Parathyroid adenoma (tissue), 2 donors: ENCODE results near the gene MCRIP1.

ENCODE experiments used
- H2AFZ ChIP-seq: fragments of 300-600 bp; sonication (generic); one replicate; pipeline ENCODE4 v1.7.0; 2017; ENCODE audit warnings: antibody characterized with exemption, mild to moderate bottlenecking
- H3K27ac ChIP-seq: fragments of 300-600 bp; sonication (generic); one replicate; pipeline ENCODE4 v1.7.0; 2017
- H3K27me3 ChIP-seq: fragments of 300-600 bp; sonication (generic); one replicate; pipeline ENCODE4 v1.7.0; 2017; ENCODE audit warnings: low read length; ENCODE audit not compliant: control insufficient read depth, insufficient read depth
- H3K36me3 ChIP-seq: fragments of 300-600 bp; sonication (generic); one replicate; pipeline ENCODE4 v1.7.0; 2017; ENCODE audit warnings: low read length; ENCODE audit not compliant: control insufficient read depth, insufficient read depth
- H3K4me1 ChIP-seq: fragments of 300-600 bp; sonication (generic); one replicate; pipeline ENCODE4 v1.7.0; 2017; ENCODE audit warnings: control low read depth
- H3K4me2 ChIP-seq: fragments of 300-600 bp; sonication (generic); one replicate; pipeline ENCODE4 v1.7.0; 2017; ENCODE audit warnings: low read length
- H3K4me3 ChIP-seq: fragments of 300-600 bp; sonication (generic); one replicate; pipeline ENCODE4 v1.7.0; 2017; ENCODE audit warnings: low read depth, low read length
- H3K79me2 ChIP-seq: fragments of 300-600 bp; sonication (generic); one replicate; pipeline ENCODE4 v1.7.0; 2017; ENCODE audit warnings: control low read depth
- H3K9ac ChIP-seq: fragments of 300-600 bp; sonication (generic); one replicate; pipeline ENCODE4 v1.7.0; 2017; ENCODE audit warnings: mild to moderate bottlenecking
- H3K9me3 ChIP-seq: fragments of 300-600 bp; sonication (generic); one replicate; pipeline ENCODE4 v1.7.0; 2017; ENCODE audit warnings: low read length; ENCODE audit not compliant: control insufficient read depth
- TF ChIP-seq, protein P1 (sequence below): fragments of 300-600 bp; sonication (generic); IDR thresholded peaks from one replicate; pipeline ENCODE4 v1.7.0; 2017; ENCODE audit warnings: antibody characterized with exemption, mild to moderate bottlenecking
- donor health status: primary hyperparathyroidism.

The MCRIP1 gene

DNA sequence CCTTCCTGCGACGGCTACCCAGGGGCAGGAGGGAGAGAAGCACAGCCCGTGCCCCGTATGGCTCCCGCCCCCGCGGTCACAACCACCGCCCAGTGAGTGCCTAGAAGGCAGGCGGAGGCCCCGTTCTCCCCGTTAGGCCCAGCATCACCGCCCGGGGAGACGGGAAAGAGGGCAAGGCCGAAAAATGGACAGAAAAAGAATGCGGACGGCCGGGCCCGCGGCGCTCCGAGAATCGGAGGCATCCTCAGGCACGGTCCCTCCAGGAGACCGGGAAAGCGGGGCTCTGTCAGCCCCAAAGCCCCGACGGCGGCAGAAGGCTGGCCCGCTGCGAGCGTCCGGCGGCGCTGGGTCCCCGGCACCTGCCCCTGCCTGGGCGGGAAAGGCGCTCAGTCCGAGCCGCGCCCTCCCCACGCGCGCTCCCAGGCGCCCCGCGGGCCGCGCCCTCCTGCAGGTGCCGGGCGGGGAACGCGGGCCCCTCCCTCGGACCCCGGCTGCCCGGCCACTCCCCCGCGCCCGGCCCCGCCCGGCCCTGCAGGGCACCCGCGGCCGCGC is 407 bp downstream of the MCRIP1 start:
- Histone ChIP-seq H3K9ac (no peak overlapping the region), H3K36me3 (no peaks in the 10 kb centered on the region), H3K4me3 (peak overlapping the region; percentile 75), H3K4me1 (peaks cover 6% of the 10 kb centered on the region), H3K9me3 (no peaks in the 10 kb centered on the region), H3K4me2 (peak overlapping the region; percentile 99), H3K27ac (peak overlapping the region; percentile 58), H3K27me3 (no peaks in the 10 kb centered on the region), H3K79me2 (peaks cover 26% of the 10 kb centered on the region), H2AFZ (peak overlapping the region; percentile 82)
- TF ChIP-seq, protein P1, sequence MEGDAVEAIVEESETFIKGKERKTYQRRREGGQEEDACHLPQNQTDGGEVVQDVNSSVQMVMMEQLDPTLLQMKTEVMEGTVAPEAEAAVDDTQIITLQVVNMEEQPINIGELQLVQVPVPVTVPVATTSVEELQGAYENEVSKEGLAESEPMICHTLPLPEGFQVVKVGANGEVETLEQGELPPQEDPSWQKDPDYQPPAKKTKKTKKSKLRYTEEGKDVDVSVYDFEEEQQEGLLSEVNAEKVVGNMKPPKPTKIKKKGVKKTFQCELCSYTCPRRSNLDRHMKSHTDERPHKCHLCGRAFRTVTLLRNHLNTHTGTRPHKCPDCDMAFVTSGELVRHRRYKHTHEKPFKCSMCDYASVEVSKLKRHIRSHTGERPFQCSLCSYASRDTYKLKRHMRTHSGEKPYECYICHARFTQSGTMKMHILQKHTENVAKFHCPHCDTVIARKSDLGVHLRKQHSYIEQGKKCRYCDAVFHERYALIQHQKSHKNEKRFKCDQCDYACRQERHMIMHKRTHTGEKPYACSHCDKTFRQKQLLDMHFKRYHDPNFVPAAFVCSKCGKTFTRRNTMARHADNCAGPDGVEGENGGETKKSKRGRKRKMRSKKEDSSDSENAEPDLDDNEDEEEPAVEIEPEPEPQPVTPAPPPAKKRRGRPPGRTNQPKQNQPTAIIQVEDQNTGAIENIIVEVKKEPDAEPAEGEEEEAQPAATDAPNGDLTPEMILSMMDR: no peak

DNA sequence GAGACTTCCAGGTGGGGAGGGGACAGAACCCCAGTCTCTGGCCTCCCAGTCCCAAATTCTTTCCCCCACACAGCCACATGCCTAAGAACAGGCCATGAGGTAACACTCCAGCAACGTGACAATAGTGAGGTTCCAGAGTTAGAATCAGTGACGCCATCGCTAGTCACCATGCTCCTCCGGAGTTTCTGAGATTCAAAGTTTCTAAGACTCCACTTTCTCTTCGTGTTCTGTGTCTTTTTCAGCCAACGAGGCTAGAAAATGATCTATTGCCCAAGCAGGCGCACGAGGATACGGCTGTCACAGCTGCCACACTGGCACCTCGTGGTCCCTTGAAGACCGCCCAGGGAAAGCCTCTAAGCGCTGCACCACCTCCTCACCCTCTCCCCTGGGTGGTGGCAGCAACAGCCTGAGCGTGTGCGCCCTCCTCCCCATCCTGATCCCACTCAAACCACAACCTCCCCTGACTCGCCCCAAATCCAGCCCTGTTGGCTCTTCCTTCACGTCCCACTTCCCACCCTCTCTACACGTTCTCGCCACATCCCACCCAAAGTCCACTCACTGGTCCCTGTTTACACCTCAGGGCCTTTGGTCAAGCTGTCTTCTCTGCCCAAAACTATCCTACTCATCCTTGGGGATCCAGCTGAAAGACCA is 1.0 kb downstream of the MCRIP1 start:
- H3K9me3 ChIP-seq: no peaks in the 10 kb centered on the region
- H3K27ac ChIP-seq: peak overlapping the region; percentile 58
- H3K4me3 ChIP-seq: peak overlapping the region; percentile 75
- H3K36me3 ChIP-seq: no peaks in the 10 kb centered on the region
- H3K79me2 ChIP-seq: peaks cover 27% of the 10 kb centered on the region
- TF ChIP-seq, protein P1: no peak
- H3K4me1 ChIP-seq: peaks cover 6% of the 10 kb centered on the region
- H3K27me3 ChIP-seq: no peaks in the 10 kb centered on the region
- peak overlapping the region; percentile 82 for H2AFZ ChIP-seq
- H3K9ac ChIP-seq: no peak overlapping the region
- H3K4me2 ChIP-seq: peak overlapping the region; percentile 99

DNA sequence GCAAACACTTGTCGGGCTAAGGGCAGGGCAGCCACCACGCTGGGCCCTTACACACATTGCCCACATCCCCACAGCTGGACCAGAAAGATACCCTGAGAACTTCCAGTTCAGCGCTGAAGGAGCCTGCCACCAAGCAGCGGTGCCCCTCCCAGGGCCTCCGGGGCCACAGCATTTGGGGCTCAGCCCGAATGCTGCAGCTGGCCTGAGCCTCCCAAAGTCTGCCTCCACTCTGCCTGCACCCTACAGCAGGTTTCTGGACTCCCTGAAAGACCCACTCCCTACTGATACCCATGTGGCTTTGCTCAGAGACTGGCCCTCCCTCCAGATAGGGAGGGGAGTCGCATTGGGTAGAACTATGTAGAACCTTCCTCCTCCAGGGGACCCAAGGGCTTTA is 1.5 kb downstream of the MCRIP1 start:
- no peaks in the 10 kb centered on the region for H3K36me3 ChIP-seq
- peaks cover 27% of the 10 kb centered on the region for H3K79me2 ChIP-seq
- H3K9me3 ChIP-seq: no peaks in the 10 kb centered on the region
- H3K27me3 ChIP-seq: no peaks in the 10 kb centered on the region
- H2AFZ ChIP-seq: peak overlapping the region; percentile 33
- H3K9ac ChIP-seq: no peak overlapping the region
- peak overlapping the region; percentile 99 for H3K4me2 ChIP-seq
- H3K4me3 ChIP-seq: peak overlapping the region; percentile 75
- peak overlapping the region; percentile 58 for H3K27ac ChIP-seq
- TF ChIP-seq, protein P1: no peak
- H3K4me1 ChIP-seq: peaks cover 6% of the 10 kb centered on the region

DNA sequence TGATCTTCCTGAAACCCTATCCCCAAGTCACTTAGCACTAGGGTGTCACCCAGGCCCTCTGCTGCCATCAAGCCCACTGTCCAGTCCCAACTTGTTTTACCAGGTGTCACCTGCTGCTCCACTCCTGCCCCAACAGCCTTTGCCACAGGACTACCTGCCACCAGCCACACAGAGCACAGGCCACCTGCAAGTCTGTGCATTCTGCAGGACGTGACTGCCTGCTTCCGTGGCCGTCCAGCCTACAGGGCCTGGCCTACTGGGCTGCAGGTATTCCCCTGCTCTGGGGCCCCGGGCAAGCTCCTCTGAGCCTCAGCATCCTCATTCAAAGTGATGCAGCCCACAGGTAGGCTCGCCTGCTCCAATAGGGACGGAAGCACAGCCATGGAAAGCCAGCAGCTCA is 3.2 kb downstream of the MCRIP1 start:
- no peak overlapping the region for H3K27ac ChIP-seq
- H3K36me3 ChIP-seq: no peaks in the 10 kb centered on the region
- TF ChIP-seq, protein P1: no peak
- H3K4me1 ChIP-seq: peaks cover 6% of the 10 kb centered on the region
- H3K27me3 ChIP-seq: no peaks in the 10 kb centered on the region
- H3K4me3 ChIP-seq: no peak overlapping the region
- no peak overlapping the region for H3K9ac ChIP-seq
- H3K79me2 ChIP-seq: peaks cover 27% of the 10 kb centered on the region
- H2AFZ ChIP-seq: no peak overlapping the region
- no peaks in the 10 kb centered on the region for H3K9me3 ChIP-seq
- no peak overlapping the region for H3K4me2 ChIP-seq

DNA sequence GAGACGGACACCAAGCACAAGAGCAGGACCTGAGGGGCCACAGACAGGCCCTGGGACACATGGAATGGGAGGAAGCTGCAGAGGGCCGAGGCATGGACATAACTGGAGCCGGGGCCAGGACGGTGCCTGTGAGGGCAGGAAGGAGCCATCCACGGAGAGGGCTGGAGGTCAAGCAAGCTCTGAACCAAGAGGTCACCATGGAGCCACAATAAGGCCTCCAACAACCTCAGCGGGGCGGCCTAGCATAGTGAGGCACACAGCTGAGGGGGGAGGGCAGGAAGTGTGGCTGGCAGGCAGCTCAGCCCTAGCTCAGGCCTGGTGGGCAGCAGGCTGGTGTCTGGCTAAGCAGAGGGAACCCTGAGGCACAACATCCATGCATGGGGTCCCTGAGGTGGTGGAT is 4.4 kb downstream of the MCRIP1 start:
- Histone ChIP-seq H3K27ac (no peak overlapping the region), H3K4me3 (no peak overlapping the region), H3K9me3 (no peaks in the 10 kb centered on the region), H3K79me2 (peaks cover 27% of the 10 kb centered on the region), H3K4me1 (peaks cover 6% of the 10 kb centered on the region), H3K27me3 (no peaks in the 10 kb centered on the region), H3K36me3 (no peaks in the 10 kb centered on the region), H2AFZ (no peak overlapping the region), H3K4me2 (no peak overlapping the region), H3K9ac (no peak overlapping the region)
- TF ChIP-seq, protein P1: no peak
